ENCODE measurements around the gene EMID1. TPM values are rescaled to one million over a fixed set of nuclear protein-coding genes. Genes with fewer than 3 reads are reported as not detected.

EMID1 gene
- total RNA-seq, 3 donors from 2014 or later, result 1.1 to 4.6 (median 2.3) TPM

- TF ChIP-seq CTCF (IDR thresholded peaks at IDR 0.05) (no peak), POLR2AphosphoS5 (IDR thresholded peaks at IDR 0.05) (no peak), POLR2A (IDR thresholded peaks at IDR 0.05) (no peak)
- no peaks in the 10 kb centered on the region for H3K36me3 ChIP-seq
- H3K4me1 ChIP-seq, result no peaks in the 10 kb centered on the region
- DNase-seq (ENCODE audit: low spot score in 2 of 2), result no peak
- H3K27ac ChIP-seq, result no peak overlapping the region
- H3K27me3 ChIP-seq, result no peaks in the 10 kb centered on the region
- intact Hi-C loops (cut with DNase I; ENCODE audit: low total_unique reads), result no loop called here
- H3K9me3 ChIP-seq, result no peaks in the 10 kb centered on the region
- no peak overlapping the region for H3K4me3 ChIP-seq
Observed at GRCh38 chr22:29199702-29200400, 5.8 kb upstream of the EMID1 start.

- Histone ChIP-seq H3K27me3 (no peaks in the 10 kb centered on the region), H3K36me3 (no peaks in the 10 kb centered on the region), H3K4me1 (no peaks in the 10 kb centered on the region), H3K27ac (no peak overlapping the region), H3K9me3 (no peaks in the 10 kb centered on the region), H3K4me3 (no peak overlapping the region)
- TF ChIP-seq POLR2AphosphoS5 (IDR thresholded peaks at IDR 0.05), result no peak
- no peak for TF ChIP-seq POLR2A (IDR thresholded peaks at IDR 0.05)
- TF ChIP-seq CTCF (IDR thresholded peaks at IDR 0.05), result no peak
- intact Hi-C loops (cut with DNase I; ENCODE audit: low total_unique reads), result no loop called here
- DNase-seq (ENCODE audit: low spot score in 2 of 2), result no peak
Observed at GRCh38 chr22:29200901-29201300, 4.8 kb upstream of the EMID1 start.

- no peak for TF ChIP-seq CTCF (IDR thresholded peaks at IDR 0.05)
- Histone ChIP-seq H3K27ac (peak overlapping the region in 1 of 2 donors; percentile 38), H3K9me3 (no peaks in the 10 kb centered on the region), H3K4me3 (no peak overlapping the region), H3K36me3 (no peaks in the 10 kb centered on the region), H3K27me3 (no peaks in the 10 kb centered on the region), H3K4me1 (no peaks in the 10 kb centered on the region)
- no peak for DNase-seq (ENCODE audit: low spot score in 2 of 2)
- intact Hi-C loops (cut with DNase I; ENCODE audit: low total_unique reads), result no loop called here
Observed at GRCh38 chr22:29201782-29202181, 3.9 kb upstream of the EMID1 start.

GRCh38 chr22:29202212-29203192 is 3.2 kb upstream of the EMID1 start:
- TF ChIP-seq POLR2A (IDR thresholded peaks at IDR 0.05) (no peak), CTCF (IDR thresholded peaks at IDR 0.05) (no peak), POLR2AphosphoS5 (IDR thresholded peaks at IDR 0.05) (no peak)
- peak in 1 of 2 donors; percentile 28 for DNase-seq (ENCODE audit: low spot score in 2 of 2)
- H3K27me3 ChIP-seq, result no peaks in the 10 kb centered on the region
- intact Hi-C loops (cut with DNase I; ENCODE audit: low total_unique reads), result no loop called here
- H3K36me3 ChIP-seq, result no peaks in the 10 kb centered on the region
- no peak overlapping the region for H3K4me3 ChIP-seq
- peak overlapping the region in 1 of 2 donors; percentile 38 for H3K27ac ChIP-seq
- no peaks in the 10 kb centered on the region for H3K9me3 ChIP-seq
- H3K4me1 ChIP-seq, result no peaks in the 10 kb centered on the region
